HG03097 (cell line): ENCODE data around the gene EPS8L3.
A peak's percentile ranks its signal among the peaks of the same experiment; 100 is the strongest.

Experiments used
- ATAC-seq: cut with Tn5 transposase; IDR thresholded peaks from one replicate; pipeline ENCODE4 v1.9.1; 2021; ENCODE audit not compliant: unreplicated experiment, low FRiP score

Gene EPS8L3

GRCh38 chr1:109793486-109794318, 30.0 kb upstream of the EPS8L3 start:
- ATAC-seq, result no peak

- no peak for ATAC-seq
These were observed 29.4 kb upstream of the EPS8L3 start for GRCh38 chr1:109793089-109793485.

- ATAC-seq, result no peak
These were observed 28.5 kb upstream of the EPS8L3 start for GRCh38 chr1:109792056-109792831.

GRCh38 chr1:109791495-109792043, 27.8 kb upstream of the EPS8L3 start:
- ATAC-seq, result no peak

- ATAC-seq, result peak; percentile 62
These were observed 27.2 kb upstream of the EPS8L3 start for GRCh38 chr1:109790735-109791494.

- ATAC-seq, result no peak
These were observed 26.6 kb upstream of the EPS8L3 start for GRCh38 chr1:109790329-109790728.

GRCh38 chr1:109789551-109790180, 25.9 kb upstream of the EPS8L3 start:
- no peak for ATAC-seq

GRCh38 chr1:109788695-109789521, 25.2 kb upstream of the EPS8L3 start:
- no peak for ATAC-seq

- no peak for ATAC-seq
These were observed 24.3 kb upstream of the EPS8L3 start for GRCh38 chr1:109787845-109788601.

GRCh38 chr1:109787211-109787844, 23.6 kb upstream of the EPS8L3 start:
- ATAC-seq, result no peak

GRCh38 chr1:109786531-109787021, 22.9 kb upstream of the EPS8L3 start:
- ATAC-seq, result no peak

GRCh38 chr1:109786112-109786480, 22.4 kb upstream of the EPS8L3 start:
- no peak for ATAC-seq

GRCh38 chr1:109785446-109786111, 21.9 kb upstream of the EPS8L3 start:
- no peak for ATAC-seq

- no peak for ATAC-seq
These were observed 21.0 kb upstream of the EPS8L3 start for GRCh38 chr1:109784551-109785252.

- no peak for ATAC-seq
These were observed 19.7 kb upstream of the EPS8L3 start for GRCh38 chr1:109783436-109783835.

- no peak for ATAC-seq
These were observed 19.2 kb upstream of the EPS8L3 start for GRCh38 chr1:109782927-109783326.

GRCh38 chr1:109782514-109782913, 18.8 kb upstream of the EPS8L3 start:
- ATAC-seq, result no peak
